ENCODE measurements around the gene CSN1S1.

DNA sequence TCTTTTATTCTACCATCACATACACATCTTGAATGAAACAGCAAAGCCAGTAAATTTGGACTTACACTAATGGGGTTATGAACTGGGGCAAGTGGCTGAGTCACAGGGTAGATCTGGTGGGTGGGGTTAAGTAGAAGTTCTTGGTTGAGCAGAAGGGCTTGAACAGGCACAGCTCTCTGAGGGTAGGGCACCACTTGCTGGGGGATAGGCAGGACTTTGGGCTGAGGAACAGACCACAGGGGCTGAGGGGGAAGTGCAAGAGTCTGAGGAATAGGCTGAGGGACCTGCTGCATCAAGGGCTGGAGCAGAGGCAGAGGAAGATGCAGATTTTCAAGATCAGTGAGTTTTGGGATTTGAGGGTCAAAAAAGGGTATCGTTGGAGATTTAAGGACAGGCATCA is 26.3 kb downstream of the CSN1S1 start:
- TF ChIP-seq, protein P1, sequence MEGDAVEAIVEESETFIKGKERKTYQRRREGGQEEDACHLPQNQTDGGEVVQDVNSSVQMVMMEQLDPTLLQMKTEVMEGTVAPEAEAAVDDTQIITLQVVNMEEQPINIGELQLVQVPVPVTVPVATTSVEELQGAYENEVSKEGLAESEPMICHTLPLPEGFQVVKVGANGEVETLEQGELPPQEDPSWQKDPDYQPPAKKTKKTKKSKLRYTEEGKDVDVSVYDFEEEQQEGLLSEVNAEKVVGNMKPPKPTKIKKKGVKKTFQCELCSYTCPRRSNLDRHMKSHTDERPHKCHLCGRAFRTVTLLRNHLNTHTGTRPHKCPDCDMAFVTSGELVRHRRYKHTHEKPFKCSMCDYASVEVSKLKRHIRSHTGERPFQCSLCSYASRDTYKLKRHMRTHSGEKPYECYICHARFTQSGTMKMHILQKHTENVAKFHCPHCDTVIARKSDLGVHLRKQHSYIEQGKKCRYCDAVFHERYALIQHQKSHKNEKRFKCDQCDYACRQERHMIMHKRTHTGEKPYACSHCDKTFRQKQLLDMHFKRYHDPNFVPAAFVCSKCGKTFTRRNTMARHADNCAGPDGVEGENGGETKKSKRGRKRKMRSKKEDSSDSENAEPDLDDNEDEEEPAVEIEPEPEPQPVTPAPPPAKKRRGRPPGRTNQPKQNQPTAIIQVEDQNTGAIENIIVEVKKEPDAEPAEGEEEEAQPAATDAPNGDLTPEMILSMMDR (conservative IDR thresholded peaks at IDR 0.05; ENCODE audit: low read depth, low read length): no peak
- TF ChIP-seq EZH2 (IDR thresholded peaks at IDR 0.05; ENCODE audit: borderline replicate concordance, low read depth, low read length, poor library complexity, severe bottlenecking): no peak

Data from A673 (cell line).